GM12872 (cell line): Measurements from ENCODE around the gene FAM234B.

ENCODE experiments used
- CTCF ChIP-seq: IDR thresholded peaks from 3 replicates; pipeline ENCODE4 v1.5.1; 2011; ENCODE audit warnings: low read depth, mild to moderate bottlenecking, low read length, moderate library complexity; ENCODE audit not compliant: insufficient read depth

The FAM234B gene

GRCh38 chr12:13103391-13104033, 59.3 kb downstream of the FAM234B start, which contains the start of gene GSG1:
GSG1 (minus strand) TSS chr12:13103667; CDS start chr12:13103512, 155 bp downstream.
- TF ChIP-seq CTCF = no peak

GRCh38 chr12:13104409-13104808, 60.2 kb downstream of the FAM234B start:
- TF ChIP-seq CTCF = no peak

GRCh38 chr12:13105781-13106180, 61.6 kb downstream of the FAM234B start:
- no peak for TF ChIP-seq CTCF

- no peak for TF ChIP-seq CTCF
Measured at GRCh38 chr12:13106666-13107065, 62.5 kb downstream of the FAM234B start.

DNA sequence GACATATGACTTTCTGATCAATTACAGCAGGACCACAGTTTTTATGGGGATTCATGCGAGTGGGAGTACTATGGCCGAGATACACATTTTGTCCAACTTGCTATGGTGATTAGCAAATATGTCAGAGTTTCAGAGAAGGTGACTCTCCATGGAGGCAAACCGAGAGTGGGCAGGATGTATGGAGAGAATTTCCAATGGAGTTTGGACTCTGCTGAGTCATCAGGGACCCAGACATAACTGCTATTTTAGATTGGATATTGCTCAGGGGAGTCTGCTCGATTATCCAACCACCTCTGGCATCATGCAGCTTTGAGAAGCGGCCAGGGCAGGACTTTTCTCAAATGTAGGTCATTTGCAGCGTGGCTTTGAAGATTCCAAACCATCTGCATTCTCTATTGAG, 68.8 kb downstream of the FAM234B start:
- no peak for TF ChIP-seq CTCF

DNA sequence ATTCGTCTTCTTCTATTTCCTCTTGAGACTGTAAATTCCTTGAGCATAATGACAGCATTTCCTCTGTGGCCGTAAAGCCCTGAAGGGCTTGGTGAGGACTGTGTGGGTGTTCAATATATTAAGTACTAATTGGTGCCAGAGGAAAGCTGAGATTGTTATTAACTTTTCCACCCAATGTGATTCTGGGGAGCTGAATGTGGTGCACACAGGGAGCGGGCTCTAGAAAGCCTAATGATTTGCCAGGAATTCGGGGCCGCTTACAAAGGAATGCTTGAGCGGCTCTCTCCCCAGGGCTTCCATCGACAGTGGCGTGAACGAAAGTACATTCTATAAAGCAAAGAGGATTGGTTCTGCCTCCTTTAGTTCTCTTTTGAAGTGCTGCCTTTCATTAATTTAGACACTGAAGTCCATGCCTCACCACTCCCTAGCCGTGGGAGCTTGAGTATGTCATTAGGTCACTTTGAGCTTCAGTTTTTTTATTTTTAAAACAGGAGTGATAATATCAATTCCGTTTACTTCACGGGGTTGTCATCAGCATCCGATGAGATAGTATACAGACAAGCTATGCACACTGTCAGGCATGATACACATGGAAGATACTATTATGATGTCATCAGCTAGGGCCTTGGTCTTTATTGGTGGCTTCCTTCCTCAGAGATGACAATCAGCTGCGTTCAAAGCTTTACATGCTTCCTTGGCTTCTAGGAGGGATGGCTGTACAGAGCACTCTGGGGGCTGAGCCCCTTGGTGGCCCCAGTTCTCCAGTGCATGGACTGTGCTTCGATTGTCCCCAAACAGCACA, 70.3 kb downstream of the FAM234B start:
- TF ChIP-seq CTCF = no peak

DNA sequence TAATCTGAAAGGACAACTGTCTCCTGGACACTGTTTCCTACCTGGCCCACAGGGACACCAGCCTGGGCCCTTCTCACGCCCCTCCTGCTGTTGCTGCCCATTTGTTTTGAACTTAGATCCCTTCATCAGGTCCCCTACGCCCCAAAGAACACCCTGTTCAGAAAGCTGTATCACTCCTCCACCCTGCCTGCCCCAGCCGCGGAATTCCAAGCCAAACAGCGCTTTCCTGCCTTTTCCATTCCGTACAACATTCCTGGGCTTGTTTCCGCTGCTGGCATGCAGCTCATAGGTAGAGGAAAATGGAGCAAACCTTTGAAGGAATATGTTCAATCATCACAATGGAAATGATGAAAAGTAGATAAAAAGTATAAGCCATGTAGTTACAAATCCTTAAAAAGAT, 72.1 kb downstream of the FAM234B start:
- TF ChIP-seq CTCF = no peak
